Measurements from ENCODE around the gene MLIP. TPM values are rescaled to one million over a fixed set of nuclear protein-coding genes. Genes with fewer than 3 reads are reported as not detected.

MLIP gene
- total RNA-seq, 2 experiments from 2014 or later: not detected

DNA sequence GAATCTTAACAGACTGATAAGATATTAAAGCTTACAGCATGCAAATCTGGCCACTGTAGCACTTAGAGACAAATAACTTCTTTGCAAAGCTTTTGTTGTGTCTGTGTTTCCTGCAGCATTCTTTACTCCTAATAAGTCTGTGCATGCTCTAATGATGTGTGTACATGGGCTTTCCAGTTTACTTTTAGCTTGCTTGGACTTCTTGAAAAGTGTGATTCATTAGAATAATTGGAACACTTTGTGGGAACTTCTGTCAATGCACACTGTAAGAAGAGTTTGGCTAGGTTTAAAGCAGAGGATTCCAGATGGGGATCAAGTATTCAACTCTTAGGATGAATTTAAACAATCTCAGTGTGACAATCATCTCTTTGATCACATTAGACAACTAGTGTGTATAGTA is 174.9 kb downstream of the MLIP start:
- intact Hi-C loops (cut with micrococcal nuclease; ENCODE audit: unreplicated experiment): no loop called here
- ChIA-PET CTCF (ENCODE audit: unreplicated experiment) (no interaction called here), POLR2A (no interaction called here)
- H2AFZ ChIP-seq (ENCODE audit: low read length): no peak overlapping the region
- no peaks in the 10 kb centered on the region for H3K9me3 ChIP-seq (ENCODE audit: low read length)
- no peak overlapping the region for H3K4me2 ChIP-seq (ENCODE audit: low read length)
- no peaks in the 10 kb centered on the region for H3K36me3 ChIP-seq (ENCODE audit: insufficient read depth, low read length)
- DNase-seq (ENCODE audit: low spot score): no peak
- no TSS peak for BruUV-seq (replicated peaks)
- no peaks in the 10 kb centered on the region for H3K9me2 ChIP-seq (ENCODE audit: insufficient read depth, low read length)
- TF ChIP-seq, protein P1, sequence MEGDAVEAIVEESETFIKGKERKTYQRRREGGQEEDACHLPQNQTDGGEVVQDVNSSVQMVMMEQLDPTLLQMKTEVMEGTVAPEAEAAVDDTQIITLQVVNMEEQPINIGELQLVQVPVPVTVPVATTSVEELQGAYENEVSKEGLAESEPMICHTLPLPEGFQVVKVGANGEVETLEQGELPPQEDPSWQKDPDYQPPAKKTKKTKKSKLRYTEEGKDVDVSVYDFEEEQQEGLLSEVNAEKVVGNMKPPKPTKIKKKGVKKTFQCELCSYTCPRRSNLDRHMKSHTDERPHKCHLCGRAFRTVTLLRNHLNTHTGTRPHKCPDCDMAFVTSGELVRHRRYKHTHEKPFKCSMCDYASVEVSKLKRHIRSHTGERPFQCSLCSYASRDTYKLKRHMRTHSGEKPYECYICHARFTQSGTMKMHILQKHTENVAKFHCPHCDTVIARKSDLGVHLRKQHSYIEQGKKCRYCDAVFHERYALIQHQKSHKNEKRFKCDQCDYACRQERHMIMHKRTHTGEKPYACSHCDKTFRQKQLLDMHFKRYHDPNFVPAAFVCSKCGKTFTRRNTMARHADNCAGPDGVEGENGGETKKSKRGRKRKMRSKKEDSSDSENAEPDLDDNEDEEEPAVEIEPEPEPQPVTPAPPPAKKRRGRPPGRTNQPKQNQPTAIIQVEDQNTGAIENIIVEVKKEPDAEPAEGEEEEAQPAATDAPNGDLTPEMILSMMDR (conservative IDR thresholded peaks at IDR 0.05; ENCODE audit: low read length): no peak
- no peak for TF ChIP-seq EZH2phosphoT487 (IDR thresholded peaks at IDR 0.05; ENCODE audit: borderline replicate concordance, low read depth, low read length)
- no peaks in the 10 kb centered on the region for H4K20me1 ChIP-seq (ENCODE audit: insufficient read depth, low read length)
- no peaks in the 10 kb centered on the region for H3K4me1 ChIP-seq (ENCODE audit: insufficient read depth, low read length, poor library complexity, severe bottlenecking)
- H3K27ac ChIP-seq (ENCODE audit: low read depth, low read length, poor library complexity, severe bottlenecking): no peak overlapping the region
- no peaks in the 10 kb centered on the region for H3K79me2 ChIP-seq (ENCODE audit: insufficient read depth, low read depth, low read length)
- no peak overlapping the region for H3K4me3 ChIP-seq (ENCODE audit: low read depth, low read length, poor library complexity, severe bottlenecking)

DNA sequence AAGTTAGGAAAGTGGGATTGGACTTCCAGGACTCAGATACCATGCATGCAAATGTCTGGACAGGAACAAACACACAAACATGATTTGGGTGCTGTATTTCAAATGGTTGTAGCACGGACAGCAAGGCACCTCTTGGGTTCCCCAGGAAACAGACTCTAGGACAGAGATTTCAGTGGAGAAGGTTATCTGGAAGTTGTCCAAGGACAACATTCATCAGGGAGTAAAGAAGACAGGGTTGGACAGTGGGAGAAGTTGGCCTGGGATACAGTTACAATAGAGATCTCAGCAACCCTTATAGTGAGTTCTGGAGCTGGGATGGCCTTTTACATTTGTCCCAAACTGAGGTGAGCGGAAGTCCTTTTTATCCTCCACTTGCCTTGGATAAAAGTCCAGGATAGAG is 177.2 kb downstream of the MLIP start:
- BruUV-seq (replicated peaks): no TSS peak
- no peak for DNase-seq (ENCODE audit: low spot score)
- Histone ChIP-seq H3K9me3 (ENCODE audit: low read length) (no peaks in the 10 kb centered on the region), H3K4me3 (ENCODE audit: low read depth, low read length, poor library complexity, severe bottlenecking) (no peak overlapping the region), H3K79me2 (ENCODE audit: insufficient read depth, low read depth, low read length) (no peaks in the 10 kb centered on the region), H3K27ac (ENCODE audit: low read depth, low read length, poor library complexity, severe bottlenecking) (no peak overlapping the region), H3K9me2 (ENCODE audit: insufficient read depth, low read length) (no peaks in the 10 kb centered on the region), H3K36me3 (ENCODE audit: insufficient read depth, low read length) (no peaks in the 10 kb centered on the region), H3K4me1 (ENCODE audit: insufficient read depth, low read length, poor library complexity, severe bottlenecking) (no peaks in the 10 kb centered on the region), H2AFZ (ENCODE audit: low read length) (no peak overlapping the region), H3K4me2 (ENCODE audit: low read length) (no peak overlapping the region), H4K20me1 (ENCODE audit: insufficient read depth, low read length) (no peaks in the 10 kb centered on the region)
- no peak for TF ChIP-seq EZH2phosphoT487 (IDR thresholded peaks at IDR 0.05; ENCODE audit: borderline replicate concordance, low read depth, low read length)
- TF ChIP-seq, protein P1 (conservative IDR thresholded peaks at IDR 0.05; ENCODE audit: low read length): no peak
- ChIA-PET POLR2A (no interaction called here), CTCF (ENCODE audit: unreplicated experiment) (interaction anchor here (0.6 kb wide), 1 partner anchor 72 kb away, joined by 3 read pairs; no protein-coding TSS in a partner anchor)
- intact Hi-C loops (cut with micrococcal nuclease; ENCODE audit: unreplicated experiment): no loop called here

- CTCF ChIA-PET (ENCODE audit: unreplicated experiment): no interaction called here
- BruUV-seq (replicated peaks): no TSS peak
Measured at GRCh38 chr6:54289426-54289825, 178.2 kb downstream of the MLIP start.

More at GRCh38 chr6:54289426-54289825, 178.2 kb downstream of the MLIP start:
- Histone ChIP-seq H3K9me2 (ENCODE audit: insufficient read depth, low read length) (no peaks in the 10 kb centered on the region), H3K4me1 (ENCODE audit: insufficient read depth, low read length, poor library complexity, severe bottlenecking) (no peaks in the 10 kb centered on the region), H3K27ac (ENCODE audit: low read depth, low read length, poor library complexity, severe bottlenecking) (no peak overlapping the region), H3K36me3 (ENCODE audit: insufficient read depth, low read length) (no peaks in the 10 kb centered on the region), H3K9me3 (ENCODE audit: low read length) (no peaks in the 10 kb centered on the region), H3K4me2 (ENCODE audit: low read length) (no peak overlapping the region), H4K20me1 (ENCODE audit: insufficient read depth, low read length) (no peaks in the 10 kb centered on the region), H3K79me2 (ENCODE audit: insufficient read depth, low read depth, low read length) (no peaks in the 10 kb centered on the region), H3K4me3 (ENCODE audit: low read depth, low read length, poor library complexity, severe bottlenecking) (no peak overlapping the region), H2AFZ (ENCODE audit: low read length) (no peak overlapping the region)
- no peak for DNase-seq (ENCODE audit: low spot score)
- POLR2A ChIA-PET: no interaction called here
- TF ChIP-seq, protein P1 (conservative IDR thresholded peaks at IDR 0.05; ENCODE audit: low read length): no peak
- TF ChIP-seq EZH2phosphoT487 (IDR thresholded peaks at IDR 0.05; ENCODE audit: borderline replicate concordance, low read depth, low read length): no peak
- intact Hi-C loops (cut with micrococcal nuclease; ENCODE audit: unreplicated experiment): no loop called here
